IMR-90 (cell line): ENCODE measurements around the gene OSTN.

Experiments
- BHLHE40 ChIP-seq: fragments of 150-350 bp; IDR thresholded peaks from 2 replicates; pipeline ENCODE4 v1.6.1; 2016; ENCODE audit warnings: mild to moderate bottlenecking, low read depth, low read length
- CHD1 ChIP-seq: IDR thresholded peaks from 2 replicates; pipeline ENCODE4 v1.6.1; 2012; ENCODE audit warnings: low read depth, low read length, improper control_type of control experiment
- FOS ChIP-seq: fragments of 150-350 bp; IDR thresholded peaks from 2 replicates; pipeline ENCODE4 v1.6.1; 2016; ENCODE audit warnings: low read depth, low read length
- POLR2A ChIP-seq: IDR thresholded peaks from 2 replicates; pipeline ENCODE4 v1.6.1; 2012; ENCODE audit warnings: mild to moderate bottlenecking, low read depth, low read length
- RAD21 ChIP-seq: IDR thresholded peaks from 2 replicates; pipeline ENCODE4 v1.6.1; 2012; ENCODE audit warnings: low read length, improper control_type of control experiment
- RCOR1 ChIP-seq: IDR thresholded peaks from 2 replicates; pipeline ENCODE4 v1.6.1; 2012; ENCODE audit warnings: mild to moderate bottlenecking, low read length, improper control_type of control experiment; ENCODE audit not compliant: insufficient replicate concordance
- RFX5 ChIP-seq: IDR thresholded peaks from 2 replicates; pipeline ENCODE4 v1.8.0; 2012; ENCODE audit warnings: low read depth, mild to moderate bottlenecking, low read length, moderate library complexity
- SMC3 ChIP-seq: fragments of 150-350 bp; IDR thresholded peaks from 2 replicates; pipeline ENCODE4 v1.6.1; 2016; ENCODE audit warnings: low read depth, mild to moderate bottlenecking, antibody characterized with exemption, low read length, moderate library complexity
- TF ChIP-seq, protein P1 (sequence below): conservative IDR thresholded peaks from 2 replicates; pipeline ENCODE4 v1.5.1; 2012; ENCODE audit warnings: mild to moderate bottlenecking, low read depth, low read length, improper control_type of control experiment
- TF ChIP-seq, protein P2 (sequence below): fragments of 150-350 bp; IDR thresholded peaks from 2 replicates; pipeline ENCODE4 v1.6.1; 2017; ENCODE audit warnings: mild to moderate bottlenecking, antibody characterized with exemption, low read length, low read depth

- TF ChIP-seq, protein P1, sequence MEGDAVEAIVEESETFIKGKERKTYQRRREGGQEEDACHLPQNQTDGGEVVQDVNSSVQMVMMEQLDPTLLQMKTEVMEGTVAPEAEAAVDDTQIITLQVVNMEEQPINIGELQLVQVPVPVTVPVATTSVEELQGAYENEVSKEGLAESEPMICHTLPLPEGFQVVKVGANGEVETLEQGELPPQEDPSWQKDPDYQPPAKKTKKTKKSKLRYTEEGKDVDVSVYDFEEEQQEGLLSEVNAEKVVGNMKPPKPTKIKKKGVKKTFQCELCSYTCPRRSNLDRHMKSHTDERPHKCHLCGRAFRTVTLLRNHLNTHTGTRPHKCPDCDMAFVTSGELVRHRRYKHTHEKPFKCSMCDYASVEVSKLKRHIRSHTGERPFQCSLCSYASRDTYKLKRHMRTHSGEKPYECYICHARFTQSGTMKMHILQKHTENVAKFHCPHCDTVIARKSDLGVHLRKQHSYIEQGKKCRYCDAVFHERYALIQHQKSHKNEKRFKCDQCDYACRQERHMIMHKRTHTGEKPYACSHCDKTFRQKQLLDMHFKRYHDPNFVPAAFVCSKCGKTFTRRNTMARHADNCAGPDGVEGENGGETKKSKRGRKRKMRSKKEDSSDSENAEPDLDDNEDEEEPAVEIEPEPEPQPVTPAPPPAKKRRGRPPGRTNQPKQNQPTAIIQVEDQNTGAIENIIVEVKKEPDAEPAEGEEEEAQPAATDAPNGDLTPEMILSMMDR = no peak
- TF ChIP-seq POLR2A (no peak), RCOR1 (no peak), RAD21 (no peak), RFX5 (no peak), SMC3 (no peak), CHD1 (no peak), BHLHE40 (no peak), FOS (no peak)
- TF ChIP-seq, protein P2, sequence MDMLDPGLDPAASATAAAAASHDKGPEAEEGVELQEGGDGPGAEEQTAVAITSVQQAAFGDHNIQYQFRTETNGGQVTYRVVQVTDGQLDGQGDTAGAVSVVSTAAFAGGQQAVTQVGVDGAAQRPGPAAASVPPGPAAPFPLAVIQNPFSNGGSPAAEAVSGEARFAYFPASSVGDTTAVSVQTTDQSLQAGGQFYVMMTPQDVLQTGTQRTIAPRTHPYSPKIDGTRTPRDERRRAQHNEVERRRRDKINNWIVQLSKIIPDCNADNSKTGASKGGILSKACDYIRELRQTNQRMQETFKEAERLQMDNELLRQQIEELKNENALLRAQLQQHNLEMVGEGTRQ = no peak
Measured at GRCh38 chr3:191313296-191313695, 114.3 kb downstream of the OSTN start.
